Endothelial cell of umbilical vein (primary cell): ENCODE results near the gene TANGO6.

ENCODE experiments used
- JUN ChIP-seq: IDR thresholded peaks from 2 replicates; pipeline ENCODE4 v1.6.1; 2011; ENCODE audit warnings: borderline replicate concordance, low read depth; ENCODE audit not compliant: insufficient read length, insufficient read depth
- POLR2AphosphoS5 ChIP-seq: IDR thresholded peaks from 2 replicates; pipeline ENCODE4 v1.6.1; 2012; ENCODE audit warnings: low read depth, mild to moderate bottlenecking, control low read depth, low read length, moderate library complexity; ENCODE audit not compliant: insufficient read depth
- TF ChIP-seq, protein P1 (sequence below), 2 donors: IDR thresholded peaks; 1 replicate in 1 of 2; 2 replicates in 1 of 2; pipeline ENCODE4 v1.5.1; 2011; ENCODE audit warnings: low read length in 2 of 2, mild to moderate bottlenecking in 2 of 2, moderate library complexity in 2 of 2, control low read depth in 1 of 2, inconsistent platforms in 1 of 2, low read depth in 1 of 2; ENCODE audit not compliant: insufficient read depth in 1 of 2; ENCODE audit errors: extremely low read depth in 1 of 2

DNA sequence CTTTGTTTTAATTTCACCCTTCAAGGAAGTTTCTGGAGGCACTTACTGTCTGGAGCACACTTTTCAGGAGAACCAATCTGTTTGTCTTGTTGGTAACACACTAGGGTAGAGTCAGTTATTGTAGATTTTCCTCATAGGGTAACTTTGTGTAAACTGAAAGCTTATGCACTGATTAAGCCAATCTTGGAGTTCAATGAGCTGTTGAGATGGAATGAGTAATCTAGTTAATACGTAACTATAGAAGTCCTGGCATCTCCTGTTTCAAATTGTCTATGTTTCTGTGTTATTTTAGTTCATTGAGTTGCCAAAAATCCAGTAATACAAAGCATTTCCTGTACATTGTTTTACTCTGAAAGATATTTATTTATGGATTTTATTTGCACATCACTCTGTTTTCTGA lies 150.6 kb downstream of the TANGO6 start:
- TF ChIP-seq, protein P1, sequence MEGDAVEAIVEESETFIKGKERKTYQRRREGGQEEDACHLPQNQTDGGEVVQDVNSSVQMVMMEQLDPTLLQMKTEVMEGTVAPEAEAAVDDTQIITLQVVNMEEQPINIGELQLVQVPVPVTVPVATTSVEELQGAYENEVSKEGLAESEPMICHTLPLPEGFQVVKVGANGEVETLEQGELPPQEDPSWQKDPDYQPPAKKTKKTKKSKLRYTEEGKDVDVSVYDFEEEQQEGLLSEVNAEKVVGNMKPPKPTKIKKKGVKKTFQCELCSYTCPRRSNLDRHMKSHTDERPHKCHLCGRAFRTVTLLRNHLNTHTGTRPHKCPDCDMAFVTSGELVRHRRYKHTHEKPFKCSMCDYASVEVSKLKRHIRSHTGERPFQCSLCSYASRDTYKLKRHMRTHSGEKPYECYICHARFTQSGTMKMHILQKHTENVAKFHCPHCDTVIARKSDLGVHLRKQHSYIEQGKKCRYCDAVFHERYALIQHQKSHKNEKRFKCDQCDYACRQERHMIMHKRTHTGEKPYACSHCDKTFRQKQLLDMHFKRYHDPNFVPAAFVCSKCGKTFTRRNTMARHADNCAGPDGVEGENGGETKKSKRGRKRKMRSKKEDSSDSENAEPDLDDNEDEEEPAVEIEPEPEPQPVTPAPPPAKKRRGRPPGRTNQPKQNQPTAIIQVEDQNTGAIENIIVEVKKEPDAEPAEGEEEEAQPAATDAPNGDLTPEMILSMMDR (IDR thresholded peaks at IDR 0.05; ENCODE audit: extremely low read depth in 1 of 2, insufficient read depth in 1 of 2, low read depth in 1 of 2, low read length in 2 of 2): no peak
- TF ChIP-seq POLR2AphosphoS5: no peak
- TF ChIP-seq JUN: peak; percentile 75
